HL-60 (cell line): ENCODE results near the gene SUPT7L.

Experiments
- DNase-seq, 2 experiments: peaks; one replicate each; pipeline ENCODE4 v3.0.0-alpha.2; 2010 to 2020; ENCODE audit warnings: low read depth in 1 of 2, low spot score in 1 of 2
- H3K27ac ChIP-seq: fragments of 250-450 bp; sonication (Bioruptor Pico); replicated peaks from 2 replicates; pipeline ENCODE4 v1.5.1; 2020; ENCODE audit warnings: mild to moderate bottlenecking, moderate library complexity
- H3K27me3 ChIP-seq: fragments of 250-450 bp; sonication (Bioruptor Pico); 2 replicates; pipeline ENCODE4 v1.5.1; 2021; ENCODE audit warnings: mild to moderate bottlenecking, moderate library complexity; ENCODE audit not compliant: insufficient read depth, poor library complexity, severe bottlenecking
- H3K4me3 ChIP-seq: replicated peaks from 2 replicates; pipeline ENCODE4 v1.5.1; 2011; ENCODE audit warnings: mild to moderate bottlenecking, control low read depth, low read length; ENCODE audit not compliant: insufficient read depth
- GABPA ChIP-seq: IDR thresholded peaks from 2 replicates; pipeline ENCODE4 v1.6.1; 2012; ENCODE audit warnings: low read depth
- POLR2AphosphoS5 ChIP-seq: IDR thresholded peaks from 2 replicates; pipeline ENCODE4 v1.6.1; 2012; ENCODE audit warnings: low read depth
- SPI1 ChIP-seq: IDR thresholded peaks from 2 replicates; pipeline ENCODE4 v1.6.1; 2012; ENCODE audit warnings: low read depth, mild to moderate bottlenecking, borderline replicate concordance
- TF ChIP-seq, protein P1 (sequence below): IDR thresholded peaks from one replicate; pipeline ENCODE4 v1.5.1; 2011; ENCODE audit warnings: low read length, control low read depth, inconsistent platforms; ENCODE audit not compliant: insufficient read depth
- TF ChIP-seq, protein P2 (sequence below): IDR thresholded peaks from 2 replicates; pipeline ENCODE4 v1.6.1; 2012; ENCODE audit warnings: low read depth; ENCODE audit not compliant: insufficient replicate concordance

The SUPT7L gene

DNA sequence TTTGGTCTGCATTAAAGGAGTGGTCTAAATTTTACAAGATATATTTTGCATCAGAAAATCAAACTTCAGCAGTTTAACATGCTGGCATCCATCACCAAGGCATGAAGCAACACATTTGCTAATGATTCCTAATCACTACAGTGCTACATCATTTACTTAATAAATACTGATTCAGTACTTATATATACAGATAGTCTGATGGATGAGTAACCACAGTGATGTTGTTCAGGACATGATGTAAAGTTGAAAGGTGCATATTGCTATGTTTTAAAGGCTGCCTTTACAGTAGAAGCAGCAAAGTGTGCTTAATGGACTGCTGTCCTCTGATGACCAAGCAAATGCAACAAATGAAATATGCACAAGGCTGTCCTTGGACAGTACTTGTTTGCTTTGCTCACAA lies 11.1 kb downstream of the SUPT7L start:
- TF ChIP-seq SPI1 (no peak), POLR2AphosphoS5 (no peak), GABPA (no peak)
- TF ChIP-seq, protein P1, sequence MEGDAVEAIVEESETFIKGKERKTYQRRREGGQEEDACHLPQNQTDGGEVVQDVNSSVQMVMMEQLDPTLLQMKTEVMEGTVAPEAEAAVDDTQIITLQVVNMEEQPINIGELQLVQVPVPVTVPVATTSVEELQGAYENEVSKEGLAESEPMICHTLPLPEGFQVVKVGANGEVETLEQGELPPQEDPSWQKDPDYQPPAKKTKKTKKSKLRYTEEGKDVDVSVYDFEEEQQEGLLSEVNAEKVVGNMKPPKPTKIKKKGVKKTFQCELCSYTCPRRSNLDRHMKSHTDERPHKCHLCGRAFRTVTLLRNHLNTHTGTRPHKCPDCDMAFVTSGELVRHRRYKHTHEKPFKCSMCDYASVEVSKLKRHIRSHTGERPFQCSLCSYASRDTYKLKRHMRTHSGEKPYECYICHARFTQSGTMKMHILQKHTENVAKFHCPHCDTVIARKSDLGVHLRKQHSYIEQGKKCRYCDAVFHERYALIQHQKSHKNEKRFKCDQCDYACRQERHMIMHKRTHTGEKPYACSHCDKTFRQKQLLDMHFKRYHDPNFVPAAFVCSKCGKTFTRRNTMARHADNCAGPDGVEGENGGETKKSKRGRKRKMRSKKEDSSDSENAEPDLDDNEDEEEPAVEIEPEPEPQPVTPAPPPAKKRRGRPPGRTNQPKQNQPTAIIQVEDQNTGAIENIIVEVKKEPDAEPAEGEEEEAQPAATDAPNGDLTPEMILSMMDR = no peak
- TF ChIP-seq, protein P2, sequence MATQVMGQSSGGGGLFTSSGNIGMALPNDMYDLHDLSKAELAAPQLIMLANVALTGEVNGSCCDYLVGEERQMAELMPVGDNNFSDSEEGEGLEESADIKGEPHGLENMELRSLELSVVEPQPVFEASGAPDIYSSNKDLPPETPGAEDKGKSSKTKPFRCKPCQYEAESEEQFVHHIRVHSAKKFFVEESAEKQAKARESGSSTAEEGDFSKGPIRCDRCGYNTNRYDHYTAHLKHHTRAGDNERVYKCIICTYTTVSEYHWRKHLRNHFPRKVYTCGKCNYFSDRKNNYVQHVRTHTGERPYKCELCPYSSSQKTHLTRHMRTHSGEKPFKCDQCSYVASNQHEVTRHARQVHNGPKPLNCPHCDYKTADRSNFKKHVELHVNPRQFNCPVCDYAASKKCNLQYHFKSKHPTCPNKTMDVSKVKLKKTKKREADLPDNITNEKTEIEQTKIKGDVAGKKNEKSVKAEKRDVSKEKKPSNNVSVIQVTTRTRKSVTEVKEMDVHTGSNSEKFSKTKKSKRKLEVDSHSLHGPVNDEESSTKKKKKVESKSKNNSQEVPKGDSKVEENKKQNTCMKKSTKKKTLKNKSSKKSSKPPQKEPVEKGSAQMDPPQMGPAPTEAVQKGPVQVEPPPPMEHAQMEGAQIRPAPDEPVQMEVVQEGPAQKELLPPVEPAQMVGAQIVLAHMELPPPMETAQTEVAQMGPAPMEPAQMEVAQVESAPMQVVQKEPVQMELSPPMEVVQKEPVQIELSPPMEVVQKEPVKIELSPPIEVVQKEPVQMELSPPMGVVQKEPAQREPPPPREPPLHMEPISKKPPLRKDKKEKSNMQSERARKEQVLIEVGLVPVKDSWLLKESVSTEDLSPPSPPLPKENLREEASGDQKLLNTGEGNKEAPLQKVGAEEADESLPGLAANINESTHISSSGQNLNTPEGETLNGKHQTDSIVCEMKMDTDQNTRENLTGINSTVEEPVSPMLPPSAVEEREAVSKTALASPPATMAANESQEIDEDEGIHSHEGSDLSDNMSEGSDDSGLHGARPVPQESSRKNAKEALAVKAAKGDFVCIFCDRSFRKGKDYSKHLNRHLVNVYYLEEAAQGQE = no peak
- Histone ChIP-seq H3K27ac (no peak overlapping the region), H3K27me3 (no peaks in the 10 kb centered on the region), H3K4me3 (no peak overlapping the region)
- no peak for DNase-seq

DNA sequence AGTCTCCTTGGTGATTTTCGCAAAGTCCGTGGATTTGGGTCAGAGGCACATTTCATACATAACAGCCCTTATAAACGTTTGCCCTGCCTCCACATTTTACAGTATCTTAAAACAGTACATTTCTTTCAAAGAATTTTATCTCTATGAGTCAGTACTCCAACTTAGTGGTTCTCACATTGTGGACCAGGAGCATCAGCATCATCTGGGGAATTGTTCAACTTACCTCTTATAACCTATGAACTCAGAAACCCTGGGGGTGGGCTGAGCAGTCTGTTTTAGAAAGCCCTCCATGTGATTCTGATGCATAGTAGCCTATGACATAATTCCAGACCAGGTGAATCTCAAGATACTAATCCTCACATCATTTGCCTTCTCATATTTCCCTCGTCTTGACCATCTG lies 12.4 kb downstream of the SUPT7L start:
- Histone ChIP-seq H3K27ac (no peak overlapping the region), H3K4me3 (no peak overlapping the region)
- TF ChIP-seq, protein P1 = no peak
- no peak for TF ChIP-seq SPI1

DNA sequence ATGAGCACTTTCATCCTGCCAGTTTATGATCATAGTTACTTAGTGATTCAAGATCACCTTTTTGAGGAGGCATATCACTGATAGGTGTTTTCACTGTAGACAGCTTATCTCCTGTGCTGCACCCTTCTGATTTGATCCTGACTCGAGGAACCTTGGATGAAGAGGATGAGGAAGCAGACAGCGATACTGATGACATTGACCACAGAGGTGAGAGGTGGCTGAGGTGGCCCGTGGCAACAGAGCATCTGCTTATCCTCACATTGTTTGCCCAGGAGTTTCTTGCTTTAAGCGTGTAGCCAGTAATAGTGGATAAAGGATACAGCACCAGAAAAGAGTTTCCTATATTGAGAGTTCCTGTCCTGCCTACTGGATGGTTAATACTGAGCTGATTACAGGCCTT lies 15.7 kb downstream of the SUPT7L start:
- TF ChIP-seq POLR2AphosphoS5 = no peak
- TF ChIP-seq, protein P2 = no peak
- TF ChIP-seq GABPA = no peak
- TF ChIP-seq, protein P1 = no peak
- no peaks in the 10 kb centered on the region for H3K27me3 ChIP-seq

More for the DNA sequence above, 12.4 kb downstream of the SUPT7L start:
- H3K27me3 ChIP-seq = no peaks in the 10 kb centered on the region
- no peak for DNase-seq

DNA sequence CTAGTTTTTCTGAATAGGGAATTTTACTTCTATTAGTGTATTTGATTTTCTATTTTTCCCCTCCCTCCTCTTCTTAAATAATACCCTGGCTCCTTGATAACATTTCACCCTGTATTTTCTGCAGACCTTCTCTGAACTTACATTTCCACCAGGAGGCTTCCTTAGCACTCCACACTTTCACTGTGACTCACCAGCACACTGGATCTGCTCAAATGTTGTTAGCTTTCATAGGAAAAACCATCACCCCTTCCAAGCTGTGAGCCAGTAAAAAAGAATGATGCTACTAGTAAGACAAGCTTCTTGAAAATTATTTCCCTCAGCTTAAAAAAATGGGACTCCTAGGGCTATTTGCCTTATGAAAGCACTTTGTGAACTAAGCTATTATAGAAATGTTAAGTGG lies 16.1 kb downstream of the SUPT7L start:
- H3K27ac ChIP-seq = no peak overlapping the region
- TF ChIP-seq POLR2AphosphoS5 (no peak), SPI1 (no peak), GABPA (no peak)
- TF ChIP-seq, protein P1 = no peak
- TF ChIP-seq, protein P2 = no peak
- H3K4me3 ChIP-seq = no peak overlapping the region
- no peaks in the 10 kb centered on the region for H3K27me3 ChIP-seq
- no peak for DNase-seq

More for the DNA sequence above, 15.7 kb downstream of the SUPT7L start:
- Histone ChIP-seq H3K4me3 (no peak overlapping the region), H3K27ac (no peak overlapping the region)
- no peak for DNase-seq
